Cortex of kidney (tissue), 1 donor: ENCODE data around the gene PRIMPOL.
"Not testable (repeated sequence)": the region's sequence is repeated elsewhere in the genome, so short reads cannot be mapped to it uniquely, and the experiment has no call there.

Experiments
- DNase-seq: peaks from one replicate; lab custom pipeline; 2025; lab: John Stamatoyannopoulos, UW

The PRIMPOL gene

GRCh38 chr4:184641022-184641421 lies 8.5 kb upstream of the PRIMPOL start:
- DNase-seq = no peak

GRCh38 chr4:184641451-184641850 lies 8.1 kb upstream of the PRIMPOL start:
- no peak for DNase-seq

GRCh38 chr4:184643731-184644130 lies 5.8 kb upstream of the PRIMPOL start:
- no peak for DNase-seq

GRCh38 chr4:184644553-184645307 lies 4.8 kb upstream of the PRIMPOL start:
- no peak for DNase-seq

GRCh38 chr4:184645904-184646610 lies 3.5 kb upstream of the PRIMPOL start:
- DNase-seq = no peak

GRCh38 chr4:184647266-184648053 lies 2.1 kb upstream of the PRIMPOL start:
- DNase-seq = no peak

GRCh38 chr4:184648054-184648312 lies 1.6 kb upstream of the PRIMPOL start:
- DNase-seq = no peak

- DNase-seq = no peak
Observed at GRCh38 chr4:184648313-184649025, 1.1 kb upstream of the PRIMPOL start.

- DNase-seq = no peak
Observed at GRCh38 chr4:184649971-184650855, 675 bp downstream of the PRIMPOL start.

- no peak for DNase-seq
Observed at GRCh38 chr4:184651899-184652298, 2.4 kb downstream of the PRIMPOL start.

- DNase-seq = not testable (repeated sequence)
Observed at GRCh38 chr4:184652681-184653080, 3.1 kb downstream of the PRIMPOL start.

- no peak for DNase-seq
Observed at GRCh38 chr4:184653650-184654049, 4.1 kb downstream of the PRIMPOL start.

- no peak for DNase-seq
Observed at GRCh38 chr4:184655889-184656869, 6.6 kb downstream of the PRIMPOL start.

GRCh38 chr4:184657144-184657543 lies 7.6 kb downstream of the PRIMPOL start:
- no peak for DNase-seq

- not testable (repeated sequence) for DNase-seq
Observed at GRCh38 chr4:184657820-184658219, 8.3 kb downstream of the PRIMPOL start.

GRCh38 chr4:184660978-184661377 lies 11.4 kb downstream of the PRIMPOL start:
- DNase-seq = no peak

- no peak for DNase-seq
Observed at GRCh38 chr4:184662236-184662635, 12.7 kb downstream of the PRIMPOL start.

- no peak for DNase-seq
Observed at GRCh38 chr4:184664445-184665210, 15.1 kb downstream of the PRIMPOL start.

- DNase-seq = no peak
Observed at GRCh38 chr4:184666670-184667069, 17.1 kb downstream of the PRIMPOL start.
